GM23338 (cell line): ENCODE results near the gene ACTL6A. TPM values are rescaled to one million over a fixed set of nuclear protein-coding genes. Genes with fewer than 3 reads are reported as not detected.

Source experiments
- ATAC-seq: fragments of 200-7000 bp; cut with Tn5 transposase; 3 replicates; pipeline ENCODE4 v1.9.1; 2020
- DNase-seq: peaks from one replicate; pipeline ENCODE4 v3.0.0-alpha.2; 2015; ENCODE audit warnings: low spot score
- H2AFZ ChIP-seq: fragments of 200-600 bp; sonication (generic); 2 replicates; pipeline ENCODE4 v1.8.0; 2016; ENCODE audit warnings: antibody characterized with exemption, mild to moderate bottlenecking, moderate library complexity
- H3F3A ChIP-seq: fragments of 200-600 bp; sonication (generic); replicated peaks from 2 replicates; pipeline ENCODE4 v1.8.0; 2017; ENCODE audit warnings: antibody characterized with exemption, mixed run types, low read depth
- H3K27ac ChIP-seq: fragments of 200-600 bp; sonication (generic); 2 replicates; pipeline ENCODE4 v1.6.1; 2016; ENCODE audit warnings: low read depth
- H3K27me3 ChIP-seq: fragments of 200-600 bp; sonication (generic); 2 replicates; pipeline ENCODE4 v1.8.0; 2016; ENCODE audit warnings: mild to moderate bottlenecking, mixed run types, moderate library complexity; ENCODE audit not compliant: insufficient read depth
- H3K36me3 ChIP-seq: fragments of 200-600 bp; sonication (generic); 2 replicates; pipeline ENCODE4 v1.8.0; 2016; ENCODE audit warnings: mild to moderate bottlenecking; ENCODE audit not compliant: insufficient read depth
- H3K4me1 ChIP-seq: fragments of 200-600 bp; sonication (generic); 2 replicates; pipeline ENCODE4 v1.8.0; 2016; ENCODE audit warnings: mild to moderate bottlenecking, moderate library complexity; ENCODE audit not compliant: insufficient read depth
- H3K4me2 ChIP-seq: fragments of 200-600 bp; sonication (generic); 2 replicates; pipeline ENCODE4 v1.7.1; 2017; ENCODE audit warnings: mixed run types
- H3K4me3 ChIP-seq: fragments of 200-600 bp; sonication (generic); 2 replicates; pipeline ENCODE4 v1.6.1; 2016; ENCODE audit warnings: mixed run types
- H3K79me2 ChIP-seq: fragments of 200-600 bp; sonication (generic); replicated peaks from 2 replicates; pipeline ENCODE4 v1.8.0; 2017; ENCODE audit warnings: mild to moderate bottlenecking; ENCODE audit not compliant: insufficient read depth
- H3K9me2 ChIP-seq: fragments of 200-600 bp; sonication (generic); 2 replicates; pipeline ENCODE4 v1.8.0; 2017; ENCODE audit not compliant: insufficient read depth
- H4K20me1 ChIP-seq: fragments of 200-600 bp; sonication (generic); replicated peaks from 2 replicates; pipeline ENCODE4 v1.8.0; 2017; ENCODE audit warnings: mild to moderate bottlenecking; ENCODE audit not compliant: insufficient read depth
- H3K27ac Mint-ChIP-seq: 2 replicates; pipeline ENCODE4 v1.8.0; 2020; ENCODE audit warnings: inconsistent platforms, mild to moderate bottlenecking, moderate library complexity, mixed read lengths
- H3K27me3 Mint-ChIP-seq: 3 replicates; pipeline ENCODE4 v1.8.0; 2022; ENCODE audit warnings: low read depth, mild to moderate bottlenecking, moderate library complexity, mixed read lengths, inconsistent platforms; ENCODE audit not compliant: insufficient read depth, poor library complexity
- H3K36me3 Mint-ChIP-seq: 3 replicates; pipeline ENCODE4 v1.8.0; 2021; ENCODE audit warnings: low read depth, mild to moderate bottlenecking, inconsistent platforms, moderate library complexity, mixed read lengths
- H3K4me1 Mint-ChIP-seq: 3 replicates; pipeline ENCODE4 v1.8.0; 2020; ENCODE audit warnings: mild to moderate bottlenecking, inconsistent platforms, mixed read lengths
- H3K4me3 Mint-ChIP-seq: 3 replicates; pipeline ENCODE4 v1.8.0; 2021; ENCODE audit warnings: moderate library complexity, mild to moderate bottlenecking, inconsistent platforms, mixed read lengths
- H3K9me3 Mint-ChIP-seq: 3 replicates; pipeline ENCODE4 v1.8.0; 2020; ENCODE audit warnings: moderate library complexity, mild to moderate bottlenecking, inconsistent platforms, mixed read lengths
- EZH2phosphoT487 ChIP-seq: fragments of 200-600 bp; sonication (generic); IDR thresholded peaks from one replicate; pipeline ENCODE4 v1.8.1; 2018; ENCODE audit warnings: antibody characterized with exemption; ENCODE audit not compliant: unreplicated experiment
- ZNF331 ChIP-seq: fragments of 250-450 bp; sonication (Bioruptor Pico); IDR thresholded peaks from 2 replicates; pipeline ENCODE4 v1.5.0; 2020; ENCODE audit warnings: low read depth, mild to moderate bottlenecking, moderate library complexity
- polyA plus RNA-seq: library from polyadenylated mRNA; unstranded; fragments of >200 nt; fragmentation: Nextera tagmentation; extraction: Ambion mirVana; gene quantifications from 2 replicates; pipeline ENCODE4 v1.2.1, GENCODE V29; 2016
- total RNA-seq: library from RNA; depleted of rRNA; stranded (reverse); fragments of >200 nt; shearing (Covaris generic); gene quantifications from 2 replicates; pipeline ENCODE4 v1.2.3, GENCODE V29; 2014
- TF ChIP-seq, protein P1 (sequence below): fragments of 250-450 bp; sonication (Bioruptor Pico); IDR thresholded peaks from 2 replicates; pipeline ENCODE4 v1.5.0; 2020; ENCODE audit warnings: mild to moderate bottlenecking, moderate library complexity

The ACTL6A gene
- total and polyA plus RNA-seq, 2 experiments from 2014 or later: 117 to 125 TPM

DNA sequence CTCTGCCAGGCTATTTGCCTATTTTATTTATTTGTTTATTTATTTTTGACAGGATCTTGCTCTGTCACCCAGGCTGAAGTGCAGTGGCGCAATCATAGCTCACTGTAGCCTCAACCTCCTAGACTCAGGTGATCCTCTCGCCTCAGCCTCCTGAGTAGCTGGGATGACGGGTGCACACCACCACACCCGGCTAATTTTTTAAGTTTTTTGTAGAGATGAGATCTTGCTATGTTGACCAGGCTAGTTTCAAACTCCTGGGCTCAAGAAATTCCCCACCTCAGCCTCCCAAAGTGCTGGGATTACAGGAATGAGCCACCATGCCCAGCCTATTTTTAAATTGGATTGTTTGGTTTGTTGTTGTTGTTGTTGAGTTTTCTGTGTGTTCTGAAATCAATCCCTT, 47.3 kb downstream of the ACTL6A start (continued):
- TF ChIP-seq, protein P1, sequence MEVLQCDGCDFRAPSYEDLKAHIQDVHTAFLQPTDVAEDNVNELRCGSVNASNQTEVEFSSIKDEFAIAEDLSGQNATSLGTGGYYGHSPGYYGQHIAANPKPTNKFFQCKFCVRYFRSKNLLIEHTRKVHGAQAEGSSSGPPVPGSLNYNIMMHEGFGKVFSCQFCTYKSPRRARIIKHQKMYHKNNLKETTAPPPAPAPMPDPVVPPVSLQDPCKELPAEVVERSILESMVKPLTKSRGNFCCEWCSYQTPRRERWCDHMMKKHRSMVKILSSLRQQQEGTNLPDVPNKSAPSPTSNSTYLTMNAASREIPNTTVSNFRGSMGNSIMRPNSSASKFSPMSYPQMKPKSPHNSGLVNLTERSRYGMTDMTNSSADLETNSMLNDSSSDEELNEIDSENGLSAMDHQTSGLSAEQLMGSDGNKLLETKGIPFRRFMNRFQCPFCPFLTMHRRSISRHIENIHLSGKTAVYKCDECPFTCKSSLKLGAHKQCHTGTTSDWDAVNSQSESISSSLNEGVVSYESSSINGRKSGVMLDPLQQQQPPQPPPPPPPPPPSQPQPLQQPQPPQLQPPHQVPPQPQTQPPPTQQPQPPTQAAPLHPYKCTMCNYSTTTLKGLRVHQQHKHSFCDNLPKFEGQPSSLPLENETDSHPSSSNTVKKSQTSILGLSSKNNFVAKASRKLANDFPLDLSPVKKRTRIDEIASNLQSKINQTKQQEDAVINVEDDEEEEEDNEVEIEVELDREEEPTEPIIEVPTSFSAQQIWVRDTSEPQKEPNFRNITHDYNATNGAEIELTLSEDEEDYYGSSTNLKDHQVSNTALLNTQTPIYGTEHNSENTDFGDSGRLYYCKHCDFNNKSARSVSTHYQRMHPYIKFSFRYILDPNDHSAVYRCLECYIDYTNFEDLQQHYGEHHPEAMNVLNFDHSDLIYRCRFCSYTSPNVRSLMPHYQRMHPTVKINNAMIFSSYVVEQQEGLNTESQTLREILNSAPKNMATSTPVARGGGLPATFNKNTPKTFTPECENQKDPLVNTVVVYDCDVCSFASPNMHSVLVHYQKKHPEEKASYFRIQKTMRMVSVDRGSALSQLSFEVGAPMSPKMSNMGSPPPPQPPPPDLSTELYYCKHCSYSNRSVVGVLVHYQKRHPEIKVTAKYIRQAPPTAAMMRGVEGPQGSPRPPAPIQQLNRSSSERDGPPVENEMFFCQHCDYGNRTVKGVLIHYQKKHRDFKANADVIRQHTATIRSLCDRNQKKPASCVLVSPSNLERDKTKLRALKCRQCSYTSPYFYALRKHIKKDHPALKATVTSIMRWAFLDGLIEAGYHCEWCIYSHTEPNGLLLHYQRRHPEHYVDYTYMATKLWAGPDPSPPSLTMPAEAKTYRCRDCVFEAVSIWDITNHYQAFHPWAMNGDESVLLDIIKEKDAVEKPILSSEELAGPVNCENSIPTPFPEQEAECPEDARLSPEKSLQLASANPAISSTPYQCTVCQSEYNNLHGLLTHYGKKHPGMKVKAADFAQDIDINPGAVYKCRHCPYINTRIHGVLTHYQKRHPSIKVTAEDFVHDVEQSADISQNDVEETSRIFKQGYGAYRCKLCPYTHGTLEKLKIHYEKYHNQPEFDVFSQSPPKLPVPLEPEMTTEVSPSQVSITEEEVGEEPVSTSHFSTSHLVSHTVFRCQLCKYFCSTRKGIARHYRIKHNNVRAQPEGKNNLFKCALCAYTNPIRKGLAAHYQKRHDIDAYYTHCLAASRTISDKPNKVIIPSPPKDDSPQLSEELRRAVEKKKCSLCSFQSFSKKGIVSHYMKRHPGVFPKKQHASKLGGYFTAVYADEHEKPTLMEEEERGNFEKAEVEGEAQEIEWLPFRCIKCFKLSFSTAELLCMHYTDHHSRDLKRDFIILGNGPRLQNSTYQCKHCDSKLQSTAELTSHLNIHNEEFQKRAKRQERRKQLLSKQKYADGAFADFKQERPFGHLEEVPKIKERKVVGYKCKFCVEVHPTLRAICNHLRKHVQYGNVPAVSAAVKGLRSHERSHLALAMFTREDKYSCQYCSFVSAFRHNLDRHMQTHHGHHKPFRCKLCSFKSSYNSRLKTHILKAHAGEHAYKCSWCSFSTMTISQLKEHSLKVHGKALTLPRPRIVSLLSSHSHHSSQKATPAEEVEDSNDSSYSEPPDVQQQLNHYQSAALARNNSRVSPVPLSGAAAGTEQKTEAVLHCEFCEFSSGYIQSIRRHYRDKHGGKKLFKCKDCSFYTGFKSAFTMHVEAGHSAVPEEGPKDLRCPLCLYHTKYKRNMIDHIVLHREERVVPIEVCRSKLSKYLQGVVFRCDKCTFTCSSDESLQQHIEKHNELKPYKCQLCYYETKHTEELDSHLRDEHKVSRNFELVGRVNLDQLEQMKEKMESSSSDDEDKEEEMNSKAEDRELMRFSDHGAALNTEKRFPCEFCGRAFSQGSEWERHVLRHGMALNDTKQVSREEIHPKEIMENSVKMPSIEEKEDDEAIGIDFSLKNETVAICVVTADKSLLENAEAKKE (CRISPR knock-in tag): no peak
- TF ChIP-seq ZNF331 (no peak), EZH2phosphoT487 (no peak)

DNA sequence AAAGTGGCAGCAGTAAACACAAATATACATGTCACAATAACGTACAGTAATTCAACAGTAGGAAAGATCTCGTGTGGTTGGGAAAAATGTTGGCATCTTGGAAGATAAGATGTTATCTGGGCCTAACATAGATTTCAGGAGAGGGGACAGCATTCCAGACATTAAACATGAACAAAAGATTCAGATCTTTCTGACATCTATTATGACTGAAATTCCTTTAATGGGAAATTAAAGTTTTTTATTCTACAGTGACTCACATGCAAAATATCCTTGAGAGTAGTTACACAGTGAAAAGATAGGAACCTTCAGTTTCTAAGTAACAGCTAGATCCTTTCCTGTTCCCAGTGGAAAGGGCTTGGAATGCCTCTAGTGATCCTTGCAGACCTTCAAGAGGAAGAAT, 51.1 kb downstream of the ACTL6A start:
- Mint-ChIP-seq H3K9me3 (no peaks in the 10 kb centered on the region), H3K27ac (no peak overlapping the region), H3K4me3 (no peak overlapping the region), H3K36me3 (peaks cover 12% of the 10 kb centered on the region), H3K4me1 (no peaks in the 10 kb centered on the region), H3K27me3 (no peaks in the 10 kb centered on the region)
- Histone ChIP-seq H3K4me1 (no peaks in the 10 kb centered on the region), H3K79me2 (peaks cover 23% of the 10 kb centered on the region), H3K9me2 (no peaks in the 10 kb centered on the region), H3K4me2 (no peak overlapping the region), H4K20me1 (peaks cover 8% of the 10 kb centered on the region), H3F3A (no peaks in the 10 kb centered on the region), H3K27me3 (no peaks in the 10 kb centered on the region), H3K27ac (no peak overlapping the region), H2AFZ (no peak overlapping the region), H3K36me3 (peaks cover 7% of the 10 kb centered on the region; the same call in 1 of the 2 replicates), H3K4me3 (no peak overlapping the region)
- TF ChIP-seq, protein P1 (CRISPR knock-in tag): no peak
- DNase-seq (no peak), ATAC-seq (no peak)
